Endothelial cell of umbilical vein (primary cell): ENCODE data around the gene ITGB2. TPM values are rescaled to one million over a fixed set of nuclear protein-coding genes. Genes with fewer than 3 reads are reported as not detected.
A peak's percentile ranks its signal among the peaks of the same experiment; 100 is the strongest.

Source experiments
- BruUV-seq: library from RNA; stranded (reverse); fragments of 400-500 nt; replicated peaks from 2 replicates; lab custom pipeline; 2021; lab: Mats Ljungman, UMichigan
- CTCF ChIA-PET: fragments of 300-600, 350-600 bp; sonication (Branson Sonifier 250); formaldehyde crosslinking; loops from one replicate; lab custom pipeline; 2021; ENCODE audit warnings: antibody characterized with exemption, inconsistent platforms; lab: Charles Lee
- POLR2A ChIA-PET: fragments of 300-600, 350-600 bp; sonication (Branson Sonifier 250); formaldehyde crosslinking; loops from one replicate; lab custom pipeline; 2021; ENCODE audit warnings: antibody characterized with exemption, inconsistent platforms; lab: Charles Lee
- DNase-seq: peaks from one replicate; pipeline ENCODE4 v3.0.0-alpha.2; 2011; ENCODE audit warnings: low read depth, low spot score
- FAIRE-seq: peaks from 2 replicates; lab custom pipeline; 2011; peaks lifted over from hg19 to GRCh38; lab: Jason Lieb, UNC
- H2AFZ ChIP-seq: 2 replicates; pipeline ENCODE4 v1.6.0; 2012; ENCODE audit warnings: low read depth, low read length, control low read depth, inconsistent platforms
- H3K27ac ChIP-seq: 2 replicates; pipeline ENCODE4 v1.5.1; 2011; ENCODE audit warnings: low read depth, mild to moderate bottlenecking, control low read depth, low read length, moderate library complexity; ENCODE audit not compliant: insufficient read depth
- H3K27me3 ChIP-seq, 2 experiments: 2 replicates each; pipeline versions ENCODE4 v1.6.0 to v1.6.1; 2011; ENCODE audit warnings: low read length in 2 of 2, mixed read lengths in 1 of 2; ENCODE audit not compliant: control insufficient read depth in 2 of 2, insufficient read depth in 2 of 2
- H3K36me3 ChIP-seq, 2 experiments: 2 replicates in 1 of 2; 3 replicates in 1 of 2; pipeline ENCODE4 v1.5.1; 2011; ENCODE audit warnings: low read length in 2 of 2, mild to moderate bottlenecking in 1 of 2, moderate library complexity in 1 of 2; ENCODE audit not compliant: control insufficient read depth in 2 of 2, insufficient read depth in 2 of 2; ENCODE audit errors: extremely low read depth in 1 of 2
- H3K4me1 ChIP-seq: 3 replicates; pipeline ENCODE4 v1.5.1; 2011; ENCODE audit warnings: mild to moderate bottlenecking, low read length; ENCODE audit not compliant: control insufficient read depth, insufficient read depth; ENCODE audit errors: extremely low read depth
- H3K4me2 ChIP-seq: 2 replicates; pipeline ENCODE4 v1.6.1; 2011; ENCODE audit warnings: low read length, control low read depth, mixed read lengths; ENCODE audit not compliant: insufficient read depth
- H3K4me3 ChIP-seq, 3 experiments: fragments of 200-600 bp in 1 of 3; sonication (generic), shearing (Covaris generic) in 1 of 3; replicated peaks in 1 of 3; 2 replicates each; pipeline ENCODE4 v1.5.1; 2011 to 2016; ENCODE audit warnings: control low read depth in 3 of 3, low read length in 3 of 3, mild to moderate bottlenecking in 2 of 3, inconsistent platforms in 1 of 3, low read depth in 1 of 3, moderate library complexity in 1 of 3; ENCODE audit not compliant: insufficient read depth in 1 of 3
- H3K79me2 ChIP-seq: 2 replicates; pipeline ENCODE4 v1.6.0; 2012; ENCODE audit warnings: low read length, inconsistent platforms; ENCODE audit not compliant: control insufficient read depth, insufficient read depth
- H3K9ac ChIP-seq: replicated peaks from 2 replicates; pipeline ENCODE3; 2011; ENCODE audit warnings: low read length, control low read depth; ENCODE audit not compliant: insufficient read depth; ENCODE audit errors: extremely low read depth
- H3K9me1 ChIP-seq: replicated peaks from 3 replicates; pipeline ENCODE4 v1.6.0; 2011; ENCODE audit warnings: mild to moderate bottlenecking, low read length; ENCODE audit not compliant: control insufficient read depth, insufficient read depth; ENCODE audit errors: extremely low read depth
- H3K9me3 ChIP-seq: replicated peaks from 2 replicates; pipeline ENCODE4 v1.5.1; 2012; ENCODE audit warnings: low read length, inconsistent platforms; ENCODE audit not compliant: control insufficient read depth, insufficient read depth
- H4K20me1 ChIP-seq: replicated peaks from 2 replicates; pipeline ENCODE3; 2011; ENCODE audit warnings: mild to moderate bottlenecking, low read length; ENCODE audit not compliant: control insufficient read depth, insufficient read depth; ENCODE audit errors: extremely low read depth
- CTCF ChIP-seq, 2 donors: IDR thresholded peaks; 1 replicate in 1 of 2; 2 replicates in 1 of 2; pipeline ENCODE4 v1.5.1; 2011; ENCODE audit warnings: low read length in 2 of 2, mild to moderate bottlenecking in 2 of 2, moderate library complexity in 2 of 2, control low read depth in 1 of 2, inconsistent platforms in 1 of 2, low read depth in 1 of 2; ENCODE audit not compliant: insufficient read depth in 1 of 2; ENCODE audit errors: extremely low read depth in 1 of 2
- EZH2 ChIP-seq: IDR thresholded peaks from 2 replicates; pipeline ENCODE4 v1.6.1; 2012; ENCODE audit warnings: borderline replicate concordance, low read depth, mild to moderate bottlenecking, moderate library complexity, low read length, inconsistent platforms; ENCODE audit not compliant: severe bottlenecking
- FOS ChIP-seq: IDR thresholded peaks from 2 replicates; pipeline ENCODE4 v1.6.1; 2011; ENCODE audit warnings: mild to moderate bottlenecking, low read length, moderate library complexity, borderline replicate concordance; ENCODE audit not compliant: insufficient read depth
- GATA2 ChIP-seq: IDR thresholded peaks from 2 replicates; pipeline ENCODE4 v1.7.0; 2011; ENCODE audit warnings: low read depth, mild to moderate bottlenecking, moderate library complexity, mixed read lengths, low read length; ENCODE audit not compliant: insufficient read length, insufficient read depth
- JUN ChIP-seq: IDR thresholded peaks from 2 replicates; pipeline ENCODE4 v1.6.1; 2011; ENCODE audit warnings: borderline replicate concordance, low read depth; ENCODE audit not compliant: insufficient read length, insufficient read depth
- MYC ChIP-seq: IDR thresholded peaks from one replicate; pipeline ENCODE4 v1.6.1; 2011; ENCODE audit warnings: mild to moderate bottlenecking, low read depth, low read length
- POLR2A ChIP-seq: IDR thresholded peaks from 2 replicates; pipeline ENCODE4 v1.6.1; 2012; ENCODE audit warnings: low read depth, mild to moderate bottlenecking, control low read depth, low read length
- POLR2AphosphoS5 ChIP-seq: IDR thresholded peaks from 2 replicates; pipeline ENCODE4 v1.6.1; 2012; ENCODE audit warnings: low read depth, mild to moderate bottlenecking, control low read depth, low read length, moderate library complexity; ENCODE audit not compliant: insufficient read depth
- dilution Hi-C: fragments of 300-500 bp; cut with MboI; formaldehyde crosslinking; loops from one replicate; pipeline ENCODE4 v1.15.0; 2019; ENCODE audit warnings: low sequenced_read_pairs; ENCODE audit not compliant: extremely low pct_ligation_motif_present
- intact Hi-C: fragments of 100-400 bp; cut with micrococcal nuclease; formaldehyde crosslinking; loops from one replicate; pipeline ENCODE4 v1.10.0; 2022
- polyA plus RNA-seq, 4 experiments: library from polyadenylated mRNA; depleted of rRNA in 3 of 4; stranded (reverse) in 3 of 4; unstranded in 1 of 4; fragments of >200 nt; gene quantifications; 2 replicates each; pipeline versions ENCODE4 v1.2.1 to v1.2.3, GENCODE V29; 2011 to 2012; ENCODE audit warnings: missing spikeins in 1 of 4
- total RNA-seq: library from RNA; stranded (reverse); gene quantifications from 2 replicates; pipeline ENCODE4 v1.2.3, GENCODE V29; 2021
- TF ChIP-seq, protein P1 (sequence below): IDR thresholded peaks from 2 replicates; pipeline ENCODE4 v1.6.1; 2011; ENCODE audit not compliant: insufficient read depth, insufficient read length

ITGB2 gene
- total and polyA plus RNA-seq, 2 donors (not counting 3 experiments of a cell fraction or from before 2014, with no cell fraction given): 0.39 to 0.91 TPM

DNA sequence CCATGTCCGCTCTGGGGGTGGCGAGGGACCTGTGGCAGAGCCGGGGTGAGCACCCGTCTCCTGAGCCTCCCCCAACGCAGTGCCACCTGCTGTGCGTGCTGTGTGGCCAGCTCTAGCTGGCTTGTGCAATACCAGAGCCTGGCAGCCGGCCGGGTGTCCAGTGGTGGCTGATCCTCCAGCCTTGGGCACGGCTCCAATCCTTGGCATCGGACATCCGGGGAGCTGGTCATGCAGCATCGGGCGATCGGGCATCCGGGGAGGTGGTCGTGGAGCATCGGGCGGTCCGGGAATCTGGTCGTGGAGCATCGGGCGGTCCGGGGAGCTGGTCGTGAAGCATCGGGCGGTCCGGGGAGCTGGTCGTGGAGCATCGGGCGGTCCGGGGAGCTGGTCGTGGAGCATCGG is 27.2 kb upstream of the ITGB2 start:
- Histone ChIP-seq H3K9me1 (no peaks in the 10 kb centered on the region), H4K20me1 (no peaks in the 10 kb centered on the region), H3K9ac (no peak overlapping the region), H3K4me3 (no peak overlapping the region), H3K79me2 (peaks cover 62% of the 10 kb centered on the region), H3K27ac (no peak overlapping the region), H3K27me3 (no peaks in the 10 kb centered on the region), H3K4me1 (peaks cover 3% of the 10 kb centered on the region), H2AFZ (no peak overlapping the region), H3K36me3 (peaks cover 11 to 21% of the 10 kb centered on the region in 2 experiments), H3K4me2 (no peak overlapping the region), H3K9me3 (no peaks in the 10 kb centered on the region)
- TF ChIP-seq, protein P1, sequence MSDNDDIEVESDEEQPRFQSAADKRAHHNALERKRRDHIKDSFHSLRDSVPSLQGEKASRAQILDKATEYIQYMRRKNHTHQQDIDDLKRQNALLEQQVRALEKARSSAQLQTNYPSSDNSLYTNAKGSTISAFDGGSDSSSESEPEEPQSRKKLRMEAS: no peak
- ChIA-PET POLR2A (no interaction called here), CTCF (interaction anchor here (1.0 to 11.8 kb wide), 7 partner anchors 8 to 190 kb away, joined by 3 to 330 read pairs (median 19); partner anchors contain the start of gene SLX9)
- dilution Hi-C loops: loop anchor here (25.0 kb wide), 1 partner anchor 189 kb away; no protein-coding TSS in a partner anchor
- BruUV-seq: no TSS peak
- no peak for FAIRE-seq
- DNase-seq: no peak
- intact Hi-C loops: loop anchor here (5.0 kb wide), 2 partner anchors 339 to 874 kb away; partner anchors contain the start of gene POFUT2

DNA sequence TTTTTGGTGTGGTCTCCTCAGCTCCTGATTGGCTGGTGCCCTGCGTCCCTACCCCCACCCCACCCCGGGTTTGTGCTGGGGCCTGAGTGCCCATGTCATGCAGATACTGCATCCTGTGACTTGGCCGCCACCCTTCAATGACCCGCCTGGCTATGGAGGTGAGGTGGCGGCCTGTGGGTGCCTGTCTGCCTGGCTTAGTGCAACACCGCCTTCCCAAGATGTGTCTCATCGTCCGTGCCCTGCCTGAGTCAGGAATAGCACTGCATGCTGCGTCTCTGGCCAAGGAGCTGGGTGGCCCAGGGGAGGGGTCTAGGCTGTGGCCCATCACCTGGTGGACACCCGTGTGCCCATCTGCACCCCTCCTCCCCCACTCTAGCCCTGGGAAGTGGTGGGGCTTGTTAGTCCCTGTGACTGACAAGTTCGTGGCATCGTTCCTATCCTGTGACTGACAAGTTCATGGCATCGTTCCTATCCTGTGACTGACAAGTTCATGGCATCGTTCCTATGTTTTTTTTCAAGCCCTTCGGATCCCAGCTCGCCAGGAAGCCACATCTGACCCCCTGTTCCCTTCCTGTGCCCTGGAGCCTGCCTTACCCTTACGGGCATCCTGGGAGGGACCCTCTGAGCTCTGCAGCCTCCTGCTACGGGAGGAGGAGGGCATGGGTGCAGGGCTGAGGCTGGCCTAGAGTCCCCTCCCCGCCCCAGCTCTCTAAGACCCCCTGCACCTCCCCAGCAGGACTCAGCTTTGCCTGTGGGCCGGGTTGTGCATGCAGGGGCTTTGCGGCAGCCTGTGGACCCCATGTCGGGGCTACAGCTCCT is 26.6 kb upstream of the ITGB2 start:
- H3K9me1 ChIP-seq: no peaks in the 10 kb centered on the region
- no peaks in the 10 kb centered on the region for H4K20me1 ChIP-seq
- H3K4me3 ChIP-seq: no peak overlapping the region
- H3K9me3 ChIP-seq: no peaks in the 10 kb centered on the region
- no peak for DNase-seq
- H3K9ac ChIP-seq: no peak overlapping the region
- H2AFZ ChIP-seq: no peak overlapping the region
- intact Hi-C loops (loop anchor here (5.0 kb wide), 2 partner anchors 340 to 875 kb away; partner anchors contain the start of gene POFUT2), dilution Hi-C loops (loop anchor here (25.0 kb wide), 1 partner anchor 190 kb away; no protein-coding TSS in a partner anchor)
- no peak overlapping the region for H3K27ac ChIP-seq
- no peaks in the 10 kb centered on the region for H3K27me3 ChIP-seq
- BruUV-seq: no TSS peak
- POLR2A ChIA-PET: no interaction called here
- CTCF ChIA-PET: interaction anchor here (1.4 to 11.8 kb wide), 4 partner anchors 8 to 191 kb away, joined by 3 to 330 read pairs (median 112); partner anchors contain the start of gene SLX9
- peak; percentile 37 for FAIRE-seq
- H3K4me2 ChIP-seq: no peak overlapping the region
- peaks cover 3% of the 10 kb centered on the region for H3K4me1 ChIP-seq
- TF ChIP-seq POLR2A (no peak), GATA2 (no peak), POLR2AphosphoS5 (no peak), EZH2 (no peak), CTCF (IDR thresholded peaks at IDR 0.05; ENCODE audit: extremely low read depth in 1 of 2, insufficient read depth in 1 of 2, low read depth in 1 of 2, low read length in 2 of 2) (no peak), MYC (no peak), JUN (no peak), FOS (no peak)
- TF ChIP-seq, protein P1: no peak
- peaks cover 62% of the 10 kb centered on the region for H3K79me2 ChIP-seq
- peaks cover 11 to 21% of the 10 kb centered on the region in 2 experiments for H3K36me3 ChIP-seq
